ENCODE results near the gene PRMT5.

GRCh38 chr14:22896356-22896755 is 32.8 kb downstream of the PRMT5 start:
- TF ChIP-seq CTCF (conservative IDR thresholded peaks at IDR 0.05; ENCODE audit: low read length) = no peak
- no peak for TF ChIP-seq EZH2phosphoT487 (IDR thresholded peaks at IDR 0.05; ENCODE audit: borderline replicate concordance)
